T47D (cell line): ENCODE data around the gene SLC16A6.
"Not testable (repeated sequence)": the region's sequence is repeated elsewhere in the genome, so short reads cannot be mapped to it uniquely, and the experiment has no call there.

Source experiments
- DNase-seq, 2 experiments: peaks; one replicate each; pipeline versions ENCODE4 v3.0.0 to v3.0.0-alpha.2; 2011 to 2012; ENCODE audit warnings: low read depth in 1 of 2, low spot score in 1 of 2
- JUND ChIP-seq: IDR thresholded peaks from 2 replicates; pipeline ENCODE4 v1.6.1; 2012; ENCODE audit warnings: low read depth
- in situ Hi-C: cut with HindIII; loops from 2 replicates; pipeline ENCODE4 v1.10.0; 2016; ENCODE audit warnings: low sequenced_read_pairs, low pct_unique_long_range_greater_than_20kb

Gene SLC16A6

DNA sequence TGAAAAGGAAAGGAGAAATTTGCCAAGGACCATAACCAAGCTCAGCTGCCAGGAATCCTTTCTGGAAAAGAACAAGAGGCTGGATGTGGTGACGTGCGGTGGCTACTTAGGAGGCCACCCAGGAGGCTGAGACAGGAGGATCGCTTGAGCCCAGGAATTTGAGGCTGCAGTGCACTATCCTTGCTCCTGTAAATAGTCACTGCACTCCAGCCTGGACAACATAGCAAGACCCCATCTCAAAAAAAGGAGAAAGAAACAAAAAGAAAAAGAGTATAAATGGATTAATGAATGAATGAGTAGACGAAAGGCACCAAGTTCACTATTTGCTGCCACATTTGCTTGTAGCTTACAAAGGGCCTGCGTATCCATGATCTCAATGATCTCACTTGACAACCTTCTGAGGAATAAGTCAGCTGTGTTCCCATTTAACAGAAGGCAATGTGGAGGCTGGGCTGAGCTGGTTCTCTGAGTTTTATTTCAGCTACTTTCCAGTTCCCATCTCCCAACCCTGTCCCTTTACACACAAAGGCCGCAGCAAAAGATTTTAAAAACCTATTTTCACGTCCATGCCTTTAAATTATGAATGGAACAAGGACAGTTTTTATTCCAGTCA lies 30.1 kb upstream of the SLC16A6 start:
- no peak for TF ChIP-seq JUND
- no peak for DNase-seq
- in situ Hi-C loops = no loop called here

DNA sequence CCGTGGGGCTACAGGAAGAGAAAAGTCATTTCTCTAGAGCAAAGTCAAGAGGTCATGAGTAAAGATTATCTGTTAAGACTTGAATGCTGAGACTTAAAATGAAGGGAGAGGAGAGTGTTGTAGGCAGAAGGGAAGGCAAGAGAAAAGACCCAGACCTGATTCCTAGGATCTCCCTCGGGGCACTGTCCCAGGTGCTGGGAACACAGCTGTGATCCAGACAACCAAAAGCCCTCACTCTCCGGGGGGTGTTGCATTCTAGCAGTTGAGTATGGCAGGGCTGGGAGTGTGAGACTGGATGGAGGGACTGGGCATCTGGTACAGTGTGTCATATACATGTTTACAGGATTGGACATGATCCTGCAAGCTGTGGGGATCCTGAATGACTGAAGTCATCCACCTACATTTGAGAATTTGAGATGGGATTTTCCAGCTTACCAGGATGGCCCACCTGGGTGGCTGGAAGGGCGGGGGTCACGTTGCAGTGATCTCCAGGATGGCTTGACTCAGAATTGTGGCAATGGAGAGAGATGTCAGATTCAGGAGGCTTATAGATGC lies 29.5 kb upstream of the SLC16A6 start:
- in situ Hi-C loops = no loop called here
- no peak for TF ChIP-seq JUND
- no peak for DNase-seq

DNA sequence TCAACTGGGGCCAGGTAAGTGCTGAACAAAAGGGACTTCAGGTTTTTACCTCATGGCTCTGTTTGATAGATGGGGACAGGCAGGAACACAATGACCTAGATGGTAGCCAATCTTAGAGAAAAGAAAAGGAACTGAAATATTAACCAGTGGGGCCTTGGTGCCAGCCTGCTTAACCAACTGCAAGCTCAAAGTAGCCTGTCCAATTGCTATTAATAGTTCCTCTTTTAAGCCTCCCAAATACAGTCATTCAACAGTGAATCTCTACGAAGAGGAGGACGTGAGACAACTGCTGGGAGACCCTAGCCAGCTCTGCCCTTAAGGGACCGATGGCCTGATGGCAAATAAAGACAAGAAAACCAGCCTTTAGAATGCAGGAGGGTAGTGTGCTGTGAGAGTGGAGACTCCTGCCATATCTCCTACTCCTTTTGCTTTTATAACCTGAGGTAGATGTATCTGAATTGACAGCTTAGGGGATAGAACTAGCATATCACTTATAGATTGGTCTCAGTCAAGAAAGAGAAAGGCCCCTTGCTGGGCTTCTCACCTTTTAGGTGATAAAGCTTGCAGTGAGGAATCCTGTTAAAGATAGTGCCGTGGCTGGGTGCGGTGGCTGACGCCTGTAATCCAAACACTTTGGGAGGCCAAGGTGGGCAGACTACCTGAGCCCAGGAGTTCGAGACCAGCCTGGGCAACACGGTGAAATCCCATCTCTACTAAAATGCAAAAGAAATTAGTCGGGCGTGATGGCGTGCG lies 28.7 kb upstream of the SLC16A6 start:
- in situ Hi-C loops = no loop called here
- no peak for DNase-seq

DNA sequence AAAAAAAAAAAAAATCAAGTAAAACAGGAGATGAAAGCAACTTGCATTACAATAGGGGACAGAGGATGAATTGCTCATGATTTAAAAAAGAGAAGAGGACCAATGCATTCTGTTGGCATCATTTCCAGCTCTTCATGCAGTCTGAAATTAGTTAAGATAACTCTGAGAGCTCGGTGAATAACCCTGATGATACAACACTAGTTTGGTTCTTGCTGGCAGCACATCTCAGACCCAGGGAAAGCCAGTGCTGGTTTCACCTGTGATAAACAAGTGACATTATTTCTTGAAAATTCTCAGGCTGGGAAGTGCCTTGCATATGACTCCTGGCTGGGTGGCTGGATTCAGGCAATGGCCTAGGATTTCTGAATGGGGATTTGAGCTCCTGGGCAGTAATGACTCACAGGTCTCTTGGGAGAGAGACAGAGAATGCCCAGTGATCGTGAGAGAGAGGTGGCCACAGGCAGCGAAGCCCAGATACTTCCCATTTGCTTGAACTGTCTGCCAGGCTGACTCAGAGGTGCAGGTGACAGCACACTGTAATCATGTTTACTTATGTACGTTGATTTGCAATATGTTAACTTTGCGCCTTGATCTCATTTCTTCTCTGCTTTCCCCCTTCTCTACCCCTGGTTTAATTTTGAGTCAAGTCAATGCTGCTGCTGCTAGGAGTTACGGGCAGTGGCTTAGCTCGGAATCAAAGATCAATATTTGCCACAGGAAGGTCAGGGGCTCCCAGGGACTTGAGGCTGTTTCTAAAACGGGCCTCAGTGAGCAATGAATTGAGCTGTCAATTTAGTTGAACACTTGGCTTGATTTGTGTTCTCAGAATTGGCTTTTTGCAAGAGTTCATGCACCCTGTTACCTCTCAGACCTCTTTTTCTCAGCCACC lies 27.4 kb upstream of the SLC16A6 start:
- TF ChIP-seq JUND = no peak
- in situ Hi-C loops = no loop called here
- no peak for DNase-seq

More for the DNA sequence above, 28.7 kb upstream of the SLC16A6 start:
- TF ChIP-seq JUND = no peak

DNA sequence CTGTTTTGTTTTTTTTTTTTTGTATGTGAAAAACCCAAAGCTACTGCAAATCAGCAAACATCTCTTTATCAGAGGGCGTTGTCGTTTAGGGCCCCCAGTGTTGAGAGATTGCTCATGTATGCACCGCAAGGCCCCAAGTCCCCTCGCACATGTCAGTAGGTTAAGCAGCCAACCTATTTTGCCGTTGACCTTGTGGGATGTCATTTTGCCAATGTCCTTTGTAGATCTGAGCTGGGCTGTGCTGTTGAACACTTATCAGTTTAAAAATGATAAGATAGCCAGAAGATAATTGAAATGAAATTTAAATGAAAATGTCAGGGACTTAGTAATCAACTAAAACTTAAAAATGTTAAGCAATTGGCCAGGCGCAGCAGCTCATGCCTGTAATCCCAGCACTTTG lies 26.5 kb upstream of the SLC16A6 start:
- no peak for DNase-seq
- in situ Hi-C loops = no loop called here
- TF ChIP-seq JUND = no peak

DNA sequence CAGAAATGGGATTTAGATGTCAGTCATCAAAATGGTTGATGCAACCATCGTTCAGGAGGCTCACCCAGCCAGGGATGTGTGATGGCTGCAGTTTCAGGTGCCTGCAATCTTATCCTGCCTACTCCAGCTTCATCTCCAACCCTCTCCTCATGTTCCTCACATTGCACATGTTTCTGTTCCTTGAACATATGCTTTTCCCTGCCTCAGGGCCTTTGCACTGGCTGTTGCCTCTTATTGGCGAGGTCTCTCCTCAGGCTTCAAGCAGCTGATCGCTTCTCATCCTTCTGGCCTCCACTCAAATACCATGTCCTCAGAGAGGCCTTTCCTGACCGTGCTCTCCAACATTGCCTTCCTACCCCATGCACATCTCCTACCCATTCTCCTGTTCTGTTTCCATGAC lies 25.0 kb upstream of the SLC16A6 start:
- in situ Hi-C loops = no loop called here
- no peak for DNase-seq
- TF ChIP-seq JUND = no peak

DNA sequence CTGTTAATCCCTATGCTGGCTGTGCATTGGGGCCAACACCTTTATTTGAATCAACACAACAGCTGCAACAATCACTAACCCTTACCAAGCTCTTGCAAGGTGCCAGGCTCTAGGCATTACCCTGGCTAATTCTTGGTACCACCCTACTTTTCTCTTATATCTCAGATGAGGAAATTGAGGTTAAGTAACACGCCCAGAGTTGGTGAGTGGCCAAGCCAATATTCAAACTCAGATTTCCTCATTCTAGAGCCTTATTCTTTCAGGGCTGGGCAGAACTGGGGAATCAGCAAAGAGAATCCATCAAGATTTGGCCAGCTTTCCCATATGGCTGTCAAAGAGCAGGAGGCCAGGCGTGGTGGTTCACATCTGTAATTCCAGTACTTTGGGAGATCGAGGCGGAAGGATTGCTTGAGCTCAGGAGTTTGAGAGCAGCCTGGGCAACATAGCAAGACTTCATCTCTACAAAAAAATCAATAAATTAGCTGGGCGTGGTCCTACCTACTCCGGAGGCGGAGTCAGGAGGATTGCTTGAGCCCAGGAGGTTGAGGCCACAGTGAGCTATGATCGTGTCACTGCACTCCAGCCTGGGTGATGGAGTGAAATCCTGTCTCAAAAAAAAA lies 24.1 kb upstream of the SLC16A6 start:
- TF ChIP-seq JUND = no peak
- in situ Hi-C loops = no loop called here
- DNase-seq = no peak

DNA sequence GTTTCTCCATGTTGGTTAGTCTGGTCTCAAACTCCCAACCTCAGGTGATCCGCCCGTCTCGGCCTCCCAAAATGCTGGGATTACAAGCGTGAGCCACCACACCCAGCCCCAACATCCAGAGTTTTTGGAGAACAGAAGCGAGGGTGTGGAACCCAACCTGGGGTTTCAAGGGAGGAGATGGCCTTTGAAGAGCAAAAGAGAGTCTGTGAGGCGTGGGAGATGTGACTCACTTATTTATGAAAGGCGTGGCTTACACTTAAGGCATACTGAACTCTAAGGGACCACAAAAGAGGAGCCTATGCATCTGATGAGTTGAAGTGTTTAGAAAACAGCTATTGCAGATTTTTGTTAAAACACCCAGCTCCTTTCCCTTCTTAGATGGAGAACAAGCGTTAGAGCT lies 19.2 kb upstream of the SLC16A6 start:
- DNase-seq = no peak
- in situ Hi-C loops = no loop called here

DNA sequence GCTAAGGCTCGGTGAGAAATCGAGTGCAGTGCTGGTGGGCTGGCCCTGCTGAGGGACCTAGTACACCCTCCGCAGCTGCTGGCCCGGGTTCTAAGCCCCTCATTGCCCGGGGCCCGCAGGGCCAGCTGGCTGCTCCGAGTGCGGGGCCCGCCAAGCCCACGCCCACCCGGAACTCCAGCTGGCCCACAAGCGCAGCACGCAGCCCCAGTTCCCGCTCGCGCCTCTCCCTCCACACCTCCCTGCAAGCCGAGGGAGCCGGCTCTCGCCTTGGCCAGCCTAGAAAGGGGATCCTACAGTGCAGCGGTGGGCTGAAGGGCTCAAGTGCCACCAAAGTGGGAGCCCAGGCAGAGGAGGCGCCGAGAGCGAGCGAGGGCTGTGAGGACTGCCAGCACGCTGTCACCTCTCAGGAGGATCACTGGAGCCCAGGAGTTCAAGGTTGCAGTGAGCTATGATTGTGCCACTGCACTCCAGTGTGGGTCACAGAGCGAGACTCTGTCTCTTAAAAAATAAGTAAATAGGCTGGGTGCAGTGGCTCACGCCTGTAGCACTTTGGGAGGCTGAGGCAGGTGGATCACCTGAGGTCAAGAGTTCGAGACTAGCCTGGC lies 18.2 kb upstream of the SLC16A6 start:
- in situ Hi-C loops, DNase-seq: not testable (repeated sequence)

More for the DNA sequence above, 19.2 kb upstream of the SLC16A6 start:
- no peak for TF ChIP-seq JUND

DNA sequence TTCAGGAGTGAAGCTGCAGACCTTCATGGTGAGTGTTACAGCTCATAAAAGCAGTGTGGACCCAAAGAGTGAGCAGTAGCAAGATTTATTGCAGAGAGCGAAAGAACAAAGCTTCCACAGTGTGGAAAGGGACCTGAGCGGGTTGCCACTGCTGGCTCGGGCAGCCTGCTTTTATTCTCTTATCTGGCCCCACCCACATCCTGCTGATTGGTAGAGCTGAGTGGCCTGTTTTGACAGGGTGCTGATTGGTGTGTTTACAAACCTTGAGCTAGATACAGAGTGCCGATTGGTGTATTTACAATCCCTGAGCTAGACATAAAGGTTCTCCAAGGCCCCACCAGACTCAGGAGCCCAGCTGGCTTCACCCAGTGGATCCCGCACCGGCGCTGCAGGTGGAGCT lies 17.6 kb upstream of the SLC16A6 start:
- in situ Hi-C loops, DNase-seq: not testable (repeated sequence)

DNA sequence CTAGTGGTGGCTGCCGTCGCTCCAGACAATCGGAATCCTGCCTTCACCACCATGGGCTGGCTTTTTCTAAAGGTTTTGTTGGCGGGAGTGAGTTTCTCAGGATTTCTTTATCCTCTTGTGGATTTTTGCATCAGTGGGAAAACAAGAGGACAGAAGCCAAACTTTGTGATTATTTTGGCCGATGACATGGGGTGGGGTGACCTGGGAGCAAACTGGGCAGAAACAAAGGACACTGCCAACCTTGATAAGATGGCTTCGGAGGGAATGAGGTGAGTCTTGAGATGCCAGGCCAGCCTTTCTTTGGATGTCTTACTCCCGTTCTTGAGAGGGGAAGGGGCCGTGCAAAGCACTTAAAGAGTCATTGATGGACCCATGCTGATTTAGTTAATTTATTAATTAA lies 16.5 kb upstream of the SLC16A6 start:
- in situ Hi-C loops = no loop called here
- no peak for DNase-seq
- TF ChIP-seq JUND = no peak

DNA sequence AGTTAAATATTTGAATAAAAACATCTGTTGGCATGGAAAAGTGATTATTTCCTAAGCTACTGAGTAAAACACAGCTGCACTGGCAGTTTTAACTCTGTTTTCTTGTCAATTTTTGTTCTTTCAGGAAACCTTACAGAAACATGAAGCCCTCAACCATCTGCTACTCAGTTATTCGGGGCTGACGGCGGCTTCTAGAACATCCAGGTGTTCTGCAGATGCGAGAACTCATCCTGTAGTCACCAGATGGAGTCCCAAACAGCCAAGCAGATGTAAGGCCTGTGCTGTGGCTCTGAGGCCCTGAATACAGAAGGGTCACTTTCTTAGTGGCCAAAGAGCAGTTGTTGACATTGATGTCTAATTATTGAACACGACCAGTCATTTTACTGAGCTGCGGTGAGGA lies 15.9 kb upstream of the SLC16A6 start:
- in situ Hi-C loops = no loop called here
- no peak for TF ChIP-seq JUND
- DNase-seq = no peak
